NCI-H2196 treated with DMSO at 0.1 percent for 48 hours (cell line): Measurements from ENCODE around the gene PLEKHG7.
A peak's percentile ranks its signal among the peaks of the same experiment; 100 is the strongest.

ENCODE experiments used
- DNase-seq: peaks from one replicate; lab custom pipeline; 2025; ENCODE audit not compliant: unreplicated experiment; lab: John Stamatoyannopoulos, UW

Gene PLEKHG7

DNA sequence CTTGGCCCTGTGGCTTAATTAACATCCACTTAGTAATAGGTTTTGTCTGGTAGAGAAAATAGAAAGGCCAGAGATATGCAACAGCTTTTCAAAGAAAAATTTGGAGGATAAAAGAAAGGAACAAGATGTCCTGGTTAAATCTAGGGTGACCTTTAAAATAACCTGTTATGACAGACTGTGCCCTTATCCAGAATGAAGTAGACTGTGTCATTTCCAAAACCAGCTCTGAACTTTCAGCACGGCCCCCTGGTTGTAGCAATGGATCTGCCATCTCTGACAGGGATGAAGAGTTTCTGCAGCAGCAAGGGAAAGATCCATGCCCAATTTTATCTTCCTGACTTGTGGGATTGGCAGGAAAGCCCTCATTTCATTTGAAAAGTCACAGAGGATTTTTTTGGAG is 5.1 kb downstream of the PLEKHG7 start:
- DNase-seq: no peak

DNA sequence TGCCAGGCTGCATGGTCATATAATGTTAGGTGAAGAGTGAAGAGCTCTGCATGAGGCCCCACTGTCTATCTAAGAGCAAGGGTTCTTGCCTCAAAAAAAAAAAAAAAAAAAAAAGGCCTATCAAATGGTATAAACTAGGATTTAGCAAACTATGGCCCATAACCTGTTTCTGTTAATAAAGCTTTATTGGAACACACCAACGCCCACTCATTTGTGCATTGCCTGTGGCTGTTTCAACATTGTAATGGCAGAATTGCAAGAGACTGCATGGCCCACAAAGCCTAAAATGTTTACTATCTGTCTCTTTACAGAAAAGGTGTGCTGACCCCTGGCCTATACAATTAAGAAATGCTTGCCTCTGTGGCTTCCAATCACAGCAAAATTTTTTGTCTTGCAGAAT is 12.8 kb downstream of the PLEKHG7 start:
- DNase-seq: no peak

DNA sequence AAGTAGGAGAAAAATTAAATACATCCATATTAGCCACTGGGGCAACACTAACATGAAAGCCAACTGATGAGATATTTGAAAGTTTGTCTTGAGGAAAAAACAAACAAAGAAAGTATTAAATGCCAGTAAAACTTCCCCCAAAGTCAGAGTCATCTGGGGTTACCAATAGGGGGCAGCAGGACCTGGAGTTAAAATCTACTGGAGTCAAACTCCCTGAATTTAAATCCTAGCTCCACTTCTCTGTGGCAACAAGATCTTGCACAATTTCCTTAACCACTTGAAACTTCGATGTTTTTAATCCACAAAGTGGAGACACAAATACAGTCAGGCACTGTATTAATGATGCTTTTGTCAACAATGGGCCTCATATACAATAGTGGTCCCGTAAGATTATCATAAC is 14.4 kb downstream of the PLEKHG7 start:
- no peak for DNase-seq

DNA sequence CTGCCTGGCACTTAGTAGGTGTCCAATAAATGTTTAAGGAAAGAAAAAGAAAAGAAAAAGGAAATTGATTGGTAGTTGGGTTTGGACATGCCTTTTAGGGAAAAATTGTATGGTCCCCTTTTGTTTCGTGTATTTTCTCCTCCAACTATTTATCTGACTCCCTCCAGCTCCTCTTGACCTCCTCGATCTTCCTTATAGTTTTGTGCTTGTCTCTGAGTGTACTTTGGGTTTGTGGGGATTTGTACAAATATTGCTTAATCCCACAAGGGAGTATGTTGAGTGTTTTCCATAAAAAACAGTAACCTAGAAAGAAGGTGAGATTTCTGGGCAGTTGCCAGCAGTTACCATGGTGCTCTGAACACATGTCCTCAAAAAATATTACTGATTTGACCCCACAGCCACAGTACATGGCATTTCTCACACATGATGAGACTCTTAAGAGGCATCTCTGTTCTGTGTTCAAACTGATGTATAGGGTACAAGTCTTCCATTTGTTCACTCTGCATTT is 15.7 kb downstream of the PLEKHG7 start:
- DNase-seq: no peak

GRCh38 chr12:92719674-92720073 is 16.9 kb downstream of the PLEKHG7 start:
- no peak for DNase-seq

GRCh38 chr12:92721130-92721529 is 18.3 kb downstream of the PLEKHG7 start:
- DNase-seq: no peak

- no peak for DNase-seq
Observed at GRCh38 chr12:92721656-92722055, 18.9 kb downstream of the PLEKHG7 start.

DNA sequence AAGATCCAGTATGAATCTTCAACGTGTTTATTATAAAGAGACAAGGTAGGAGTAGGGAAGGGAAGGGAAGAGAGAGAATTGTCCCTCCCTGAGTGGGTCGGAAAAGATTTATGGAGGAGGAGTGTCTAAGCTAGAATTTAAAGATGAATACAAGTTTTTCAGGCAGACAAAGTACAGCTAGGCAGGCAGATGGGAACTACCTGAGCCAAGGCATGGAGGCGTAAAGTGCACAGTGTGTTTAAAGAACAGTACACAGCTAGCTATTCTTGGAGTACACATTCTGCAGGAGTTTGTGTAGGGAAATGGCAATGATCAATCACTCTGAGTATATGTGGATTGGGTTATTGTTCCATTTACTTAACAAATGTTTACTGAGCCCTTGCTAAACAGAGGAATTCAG is 20.1 kb downstream of the PLEKHG7 start:
- no peak for DNase-seq

DNA sequence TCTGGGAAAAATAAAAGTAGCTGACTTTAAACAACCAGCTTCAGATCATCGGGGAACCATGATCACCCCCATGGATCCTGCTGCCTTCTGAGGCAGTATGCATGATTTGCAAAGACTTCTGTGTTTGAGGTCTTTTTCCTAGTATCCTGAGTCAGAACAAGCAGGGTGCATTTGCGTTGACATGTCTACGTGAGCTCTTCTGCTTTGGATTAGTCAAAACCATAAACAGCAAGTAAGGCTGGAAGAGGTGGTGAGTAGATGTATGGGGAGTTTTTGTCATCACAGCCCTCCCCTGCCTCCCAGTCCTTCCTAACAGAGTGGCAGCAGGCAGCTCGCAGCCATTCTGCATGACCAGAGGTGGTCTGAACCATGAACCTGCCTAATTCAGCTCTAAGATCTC is 24.1 kb downstream of the PLEKHG7 start:
- DNase-seq: no peak

GRCh38 chr12:92729773-92730305 is 27.1 kb downstream of the PLEKHG7 start:
- DNase-seq: no peak

GRCh38 chr12:92730758-92731157 is 28.0 kb downstream of the PLEKHG7 start:
- DNase-seq: no peak

- DNase-seq: no peak
Observed at GRCh38 chr12:92732216-92732615, 29.4 kb downstream of the PLEKHG7 start.

DNA sequence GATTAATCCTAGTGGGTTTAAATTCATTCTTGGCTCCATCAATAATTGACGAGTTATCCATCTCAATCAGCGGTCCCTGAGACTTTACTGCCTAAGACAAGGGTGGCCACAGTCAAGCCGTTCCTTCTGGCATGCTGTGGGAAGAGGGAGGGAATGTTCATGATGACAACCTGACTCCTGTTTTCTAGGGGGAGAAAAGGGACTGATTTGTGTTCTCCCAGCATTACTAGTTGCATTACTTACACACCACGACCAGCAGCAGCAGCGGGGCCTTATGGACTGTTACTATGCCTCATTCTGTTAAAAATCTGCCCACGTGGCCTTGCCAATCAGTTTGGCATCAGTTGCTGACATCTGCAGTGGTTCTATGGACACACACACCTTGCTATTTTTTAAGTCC is 29.9 kb downstream of the PLEKHG7 start:
- no peak for DNase-seq

DNA sequence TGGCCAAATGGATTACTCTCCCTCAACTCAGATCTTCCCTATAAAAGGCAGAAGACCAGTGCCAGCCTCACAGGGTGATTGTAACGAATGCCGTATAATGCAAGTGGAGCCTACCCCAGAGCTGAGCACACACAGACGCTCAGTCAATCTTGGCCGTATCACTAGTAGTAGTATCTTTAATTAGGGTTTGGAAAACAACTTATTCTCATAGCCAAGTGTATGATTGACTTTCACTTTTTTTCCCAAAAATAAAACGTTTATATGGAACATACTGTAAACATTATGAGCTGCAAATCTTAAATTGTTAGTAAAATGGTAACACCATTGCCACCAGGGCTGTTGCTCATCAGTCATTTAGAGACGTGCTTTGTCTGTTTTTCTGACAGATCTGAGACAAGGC is 30.4 kb downstream of the PLEKHG7 start:
- no peak for DNase-seq

- DNase-seq: no peak
Observed at GRCh38 chr12:92733661-92734060, 30.9 kb downstream of the PLEKHG7 start.

GRCh38 chr12:92735131-92735721 is 32.4 kb downstream of the PLEKHG7 start:
- DNase-seq: peak; percentile 55

GRCh38 chr12:92736605-92737004 is 33.8 kb downstream of the PLEKHG7 start:
- no peak for DNase-seq

DNA sequence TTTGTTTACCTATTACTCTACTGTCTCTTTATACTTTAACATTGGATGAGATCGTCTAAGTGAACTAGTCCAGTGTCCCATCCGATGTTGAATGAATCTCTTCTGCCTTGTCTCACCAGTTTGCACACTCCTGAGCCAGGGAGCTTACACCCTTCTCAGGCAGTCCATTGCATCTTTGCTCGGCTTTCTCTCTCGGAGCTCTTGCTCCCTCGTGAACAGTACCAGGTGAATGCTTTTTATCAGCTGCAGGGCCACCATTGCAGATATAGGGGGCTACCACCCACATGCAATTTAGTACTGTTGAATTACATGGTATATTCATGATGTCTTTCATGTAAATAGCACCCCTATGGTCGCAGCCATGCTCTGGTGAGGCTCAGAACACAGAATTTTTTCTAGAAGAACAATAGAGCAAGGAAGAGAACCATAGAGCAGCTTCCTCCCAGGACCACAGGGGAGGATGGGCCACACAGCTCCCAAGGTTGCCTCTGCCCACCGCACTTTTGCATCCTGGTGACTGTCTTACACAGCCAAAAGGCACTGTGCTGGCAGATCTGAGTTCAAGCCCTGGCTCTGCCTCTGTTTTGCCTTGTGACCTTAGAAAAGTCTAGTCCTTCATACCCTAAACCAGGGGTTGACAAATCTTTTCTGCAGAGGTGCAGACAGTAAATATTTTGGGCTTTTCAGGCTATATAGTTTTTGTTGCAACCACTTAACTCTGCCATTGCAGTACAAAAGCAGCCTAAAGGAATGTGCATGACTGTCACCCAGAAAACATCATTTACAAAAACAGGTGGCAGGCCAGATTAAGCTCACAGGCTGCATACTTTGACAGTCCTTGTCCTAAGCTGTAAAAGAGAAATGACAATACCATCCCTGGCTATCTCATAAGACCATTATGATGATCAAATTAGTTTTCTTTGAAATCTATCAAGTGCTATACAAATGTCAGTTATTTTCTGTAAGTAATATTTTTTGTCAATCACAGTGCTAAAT is 35.4 kb downstream of the PLEKHG7 start:
- DNase-seq: no peak

- DNase-seq: no peak
Observed at GRCh38 chr12:92739113-92739512, 36.3 kb downstream of the PLEKHG7 start.

DNA sequence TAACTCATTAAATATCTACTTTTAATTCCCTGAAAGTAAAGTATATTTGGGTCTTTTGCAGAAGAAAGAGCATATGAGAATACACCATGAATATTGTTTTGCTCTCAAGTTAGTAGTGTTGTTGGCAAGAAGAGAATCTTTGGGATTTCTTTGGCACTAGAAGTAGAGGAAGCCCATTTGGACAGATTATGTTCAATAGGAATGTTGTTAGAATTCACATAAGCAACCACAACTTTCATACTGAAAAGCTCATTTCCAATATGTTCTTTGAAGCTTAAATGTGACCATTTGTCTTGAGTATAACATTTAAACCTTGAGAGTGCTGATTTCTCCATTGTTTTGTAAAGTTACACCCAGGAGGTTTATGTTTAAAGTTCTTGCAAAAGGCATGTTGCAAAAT is 37.6 kb downstream of the PLEKHG7 start:
- no peak for DNase-seq

DNA sequence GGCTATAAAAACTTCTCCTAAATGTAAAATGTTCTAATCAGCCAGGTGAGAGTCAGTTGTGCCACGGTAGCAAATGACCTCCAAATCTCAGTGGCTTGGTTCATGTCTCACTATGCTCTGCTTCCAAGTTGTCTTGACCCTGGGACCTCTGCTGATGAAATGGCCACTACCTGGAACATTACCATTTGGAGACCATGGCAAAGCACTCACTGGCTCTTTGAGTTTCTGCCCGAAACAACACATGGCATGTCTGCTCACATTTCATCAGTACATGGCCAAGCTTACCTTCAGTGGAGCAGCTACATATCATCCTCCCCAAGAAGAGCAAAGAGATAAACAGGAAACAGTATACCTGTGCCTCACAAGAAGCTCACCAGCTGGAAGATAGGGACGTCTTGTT is 40.2 kb downstream of the PLEKHG7 start:
- no peak for DNase-seq
